Cerebellar nuclear complex (tissue), 1 donor: Measurements from ENCODE around the gene TMEM125.

ENCODE experiments used
- DNase-seq, 2 experiments: peaks; one replicate each; lab custom pipeline; 2025; lab: John Stamatoyannopoulos, UW

Gene TMEM125

GRCh38 chr1:43312212-43312623 lies 42.4 kb downstream of the TMEM125 start:
- DNase-seq = no peak

DNA sequence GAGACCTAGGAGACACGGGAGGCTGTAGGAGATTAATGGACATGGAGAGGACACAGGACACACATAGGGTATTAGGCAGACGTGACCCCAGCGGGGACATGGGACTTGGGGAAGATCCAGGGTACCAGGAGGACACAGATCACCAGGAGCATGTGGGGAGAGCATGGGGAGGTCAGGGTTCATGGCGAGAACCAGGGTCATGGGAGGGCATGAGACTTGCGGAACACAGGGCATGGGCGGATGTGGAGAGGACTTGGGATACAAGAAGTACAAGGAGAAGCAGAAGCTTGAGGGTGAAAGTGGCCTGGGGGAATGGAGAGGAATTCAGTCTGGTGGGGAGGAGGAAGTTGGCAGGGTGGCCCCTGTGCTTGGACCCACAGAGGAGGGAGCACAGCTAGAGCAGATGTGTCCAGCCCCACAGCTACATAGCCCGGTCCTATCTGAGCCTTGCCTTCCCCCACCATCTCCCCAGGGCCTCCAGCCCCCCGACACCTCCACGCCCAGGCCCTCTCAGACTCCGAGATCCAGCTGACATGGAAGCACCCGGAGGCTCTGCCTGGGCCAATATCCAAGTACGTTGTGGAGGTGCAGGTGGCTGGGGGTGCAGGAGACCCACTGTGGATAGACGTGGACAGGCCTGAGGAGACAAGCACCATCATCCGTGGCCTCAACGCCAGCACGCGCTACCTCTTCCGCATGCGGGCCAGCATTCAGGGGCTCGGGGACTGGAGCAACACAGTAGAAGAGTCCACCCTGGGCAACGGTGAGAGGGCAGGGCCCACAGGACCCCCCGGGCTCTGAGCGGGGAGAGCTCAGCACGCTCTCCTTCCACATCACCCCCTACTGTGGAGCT lies 43.1 kb downstream of the TMEM125 start:
- DNase-seq = no peak

- DNase-seq = no peak
Measured at GRCh38 chr1:43313771-43314170, 44.0 kb downstream of the TMEM125 start.

GRCh38 chr1:43314233-43314632 lies 44.5 kb downstream of the TMEM125 start:
- DNase-seq = no peak

DNA sequence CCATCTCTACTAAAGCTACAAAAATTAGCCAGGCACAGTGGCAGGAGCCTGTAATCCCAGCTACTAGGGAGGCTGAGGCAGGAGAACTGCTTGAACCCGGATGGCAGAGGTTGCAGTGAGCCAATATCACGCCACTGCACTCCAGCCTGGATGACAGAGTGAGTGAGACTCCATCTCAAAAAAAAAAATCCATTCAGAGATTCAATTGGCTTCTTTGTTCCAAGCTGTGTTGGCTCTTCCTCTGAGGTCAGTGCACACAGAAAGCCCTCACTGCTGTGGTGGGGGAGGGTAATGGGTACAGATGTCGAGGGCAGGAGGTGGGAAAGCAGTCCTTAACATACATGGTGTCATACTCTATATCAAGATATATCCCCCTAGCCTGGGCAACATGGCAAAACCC lies 45.7 kb downstream of the TMEM125 start:
- no peak for DNase-seq

- no peak for DNase-seq
Measured at GRCh38 chr1:43315963-43316737, 46.4 kb downstream of the TMEM125 start.

- no peak for DNase-seq
Measured at GRCh38 chr1:43316738-43317520, 47.1 kb downstream of the TMEM125 start.

GRCh38 chr1:43317817-43318471 lies 48.2 kb downstream of the TMEM125 start:
- DNase-seq = peak in 1 of 2 experiments; percentile 25

- no peak for DNase-seq
Measured at GRCh38 chr1:43318831-43319230, 49.0 kb downstream of the TMEM125 start.

GRCh38 chr1:43319288-43319687 lies 49.5 kb downstream of the TMEM125 start:
- DNase-seq = no peak

GRCh38 chr1:43319766-43320165 lies 50.0 kb downstream of the TMEM125 start:
- DNase-seq = no peak

DNA sequence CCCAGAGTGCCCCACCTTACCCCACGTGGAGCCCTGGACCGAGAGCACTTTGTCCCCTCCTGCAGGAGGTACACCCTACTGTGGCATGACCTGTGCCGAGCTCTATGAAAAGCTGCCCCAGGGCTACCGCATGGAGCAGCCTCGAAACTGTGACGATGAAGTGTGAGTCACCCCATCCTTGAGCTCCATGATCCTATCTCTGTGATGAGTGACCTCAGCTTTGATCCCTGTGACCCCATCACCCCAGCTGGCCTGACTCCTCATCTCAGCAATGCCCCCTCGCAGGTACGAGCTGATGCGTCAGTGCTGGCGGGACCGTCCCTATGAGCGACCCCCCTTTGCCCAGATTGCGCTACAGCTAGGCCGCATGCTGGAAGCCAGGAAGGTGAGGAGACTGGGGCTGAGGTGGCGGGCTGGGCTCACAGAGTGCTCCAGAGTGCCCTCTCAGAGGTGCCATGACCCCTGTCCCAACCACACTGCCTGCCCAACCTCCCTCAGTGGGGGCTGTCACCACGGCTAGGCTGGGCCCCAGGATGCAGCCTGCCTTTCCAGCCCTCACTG lies 51.6 kb downstream of the TMEM125 start:
- DNase-seq = no peak

DNA sequence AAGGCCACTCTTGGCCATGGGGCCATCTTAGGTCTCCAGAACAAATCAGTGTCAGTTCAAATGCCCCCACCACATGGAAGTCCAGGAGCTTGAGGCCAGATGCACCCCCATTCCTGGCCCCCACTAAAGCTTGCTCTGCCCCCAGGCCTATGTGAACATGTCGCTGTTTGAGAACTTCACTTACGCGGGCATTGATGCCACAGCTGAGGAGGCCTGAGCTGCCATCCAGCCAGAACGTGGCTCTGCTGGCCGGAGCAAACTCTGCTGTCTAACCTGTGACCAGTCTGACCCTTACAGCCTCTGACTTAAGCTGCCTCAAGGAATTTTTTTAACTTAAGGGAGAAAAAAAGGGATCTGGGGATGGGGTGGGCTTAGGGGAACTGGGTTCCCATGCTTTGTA lies 52.7 kb downstream of the TMEM125 start:
- no peak for DNase-seq
